NCI-H1694 treated with DMSO at 0.1 percent for 48 hours (cell line): ENCODE measurements around the gene RINL.

Experiments
- DNase-seq: peaks from one replicate; lab custom pipeline; 2025; lab: John Stamatoyannopoulos, UW

The RINL gene

DNA sequence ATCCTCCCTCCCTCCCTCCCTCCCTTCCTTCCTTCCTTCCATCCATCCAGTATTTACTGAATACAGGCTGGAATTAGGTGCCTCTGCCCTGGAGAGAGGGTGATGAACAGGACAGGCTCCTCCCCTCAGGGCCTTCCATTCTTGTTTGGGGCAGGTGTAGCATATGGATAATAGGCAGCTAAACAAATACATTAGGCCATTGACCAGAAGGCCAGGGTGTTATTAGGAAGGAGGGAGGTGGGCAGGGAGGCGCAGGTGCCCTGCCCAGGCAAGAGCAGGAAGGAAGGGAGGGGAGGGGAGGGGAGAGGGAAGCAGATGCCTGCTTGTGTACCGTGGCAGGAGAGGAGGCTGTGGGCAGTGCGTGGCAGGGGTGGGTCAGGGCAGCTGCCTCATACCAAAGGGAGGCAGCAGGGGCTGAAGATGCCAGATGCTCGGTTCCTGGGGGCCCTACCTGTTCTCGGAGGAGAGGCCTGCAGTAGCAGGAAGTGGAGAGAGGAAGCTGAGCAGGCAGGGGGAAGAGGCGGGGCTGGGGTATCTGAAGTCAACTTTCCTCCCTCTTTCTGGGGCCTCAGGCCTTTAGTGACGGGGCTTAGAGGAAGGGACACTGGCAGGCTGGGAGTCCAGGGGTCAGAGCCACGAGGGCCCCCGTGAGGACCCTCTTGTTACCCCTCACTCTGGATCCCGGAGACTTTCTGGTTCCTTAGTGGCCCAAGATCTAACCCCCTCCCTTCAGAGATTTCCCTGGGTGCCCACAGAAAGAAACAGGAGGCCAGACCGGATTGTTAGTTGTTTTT, at the start of gene RINL:
RINL (minus strand) TSS at position 495 of the 794 bp plus-strand sequence. CDS start 1,533 bp downstream, outside the sequence.
- DNase-seq, result no peak

DNA sequence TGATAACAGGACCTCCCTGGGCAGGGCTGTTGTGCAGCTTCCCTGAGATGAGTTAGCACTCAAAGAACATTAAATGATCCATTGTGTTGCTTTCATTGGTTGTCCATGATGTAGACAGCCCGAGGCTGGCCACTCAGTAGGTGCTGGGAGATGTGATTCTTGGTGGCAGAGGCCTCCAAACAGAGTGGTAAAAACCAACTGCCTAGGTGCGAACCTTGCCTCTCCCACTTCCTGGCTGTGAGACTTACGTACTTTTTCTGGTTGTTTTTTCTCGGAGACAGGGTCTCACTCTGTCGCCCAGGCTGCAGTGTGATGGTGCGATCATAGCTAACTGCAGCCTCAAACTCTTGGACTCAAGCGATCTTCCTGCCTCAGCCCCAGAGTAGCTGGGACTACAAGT, 46.3 kb upstream of the RINL start:
- no peak for DNase-seq

- DNase-seq, result no peak
Observed at GRCh38 chr19:38922482-38922881, 44.4 kb upstream of the RINL start.

- no peak for DNase-seq
Observed at GRCh38 chr19:38921420-38922274, 43.6 kb upstream of the RINL start.

DNA sequence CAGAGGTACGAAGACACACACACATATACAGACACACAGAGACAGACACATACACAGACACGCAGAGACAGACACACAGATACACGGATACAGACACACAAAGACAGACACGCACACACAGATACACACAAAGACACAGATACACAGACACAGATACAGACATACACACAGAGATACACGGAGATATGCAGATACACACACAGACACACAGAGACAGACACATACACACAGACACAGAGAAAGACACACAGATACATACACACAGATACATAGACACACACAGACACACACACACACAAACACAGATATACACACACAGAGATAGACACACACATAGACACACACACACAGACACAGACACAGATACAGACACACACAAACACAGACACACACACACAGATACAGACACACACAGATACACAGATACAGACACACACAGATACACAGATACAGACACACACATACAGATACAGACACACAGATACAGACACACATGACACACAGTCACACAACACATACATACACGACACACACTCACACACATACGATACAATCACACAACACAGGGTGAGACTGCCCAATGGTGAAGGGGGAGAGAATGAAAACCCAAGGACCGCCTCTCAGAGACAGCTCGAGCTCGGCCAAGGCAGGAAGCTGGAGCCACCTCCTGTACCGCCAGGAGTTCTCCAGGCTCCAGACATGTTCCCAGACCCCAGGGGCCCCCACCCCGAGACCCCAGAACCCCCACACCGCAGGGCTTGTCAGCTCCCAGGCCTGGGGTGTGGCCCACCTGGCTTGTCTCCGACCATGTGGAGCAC, 42.7 kb upstream of the RINL start:
- DNase-seq, result no peak

- DNase-seq, result no peak
Observed at GRCh38 chr19:38919837-38920601, 41.9 kb upstream of the RINL start.

DNA sequence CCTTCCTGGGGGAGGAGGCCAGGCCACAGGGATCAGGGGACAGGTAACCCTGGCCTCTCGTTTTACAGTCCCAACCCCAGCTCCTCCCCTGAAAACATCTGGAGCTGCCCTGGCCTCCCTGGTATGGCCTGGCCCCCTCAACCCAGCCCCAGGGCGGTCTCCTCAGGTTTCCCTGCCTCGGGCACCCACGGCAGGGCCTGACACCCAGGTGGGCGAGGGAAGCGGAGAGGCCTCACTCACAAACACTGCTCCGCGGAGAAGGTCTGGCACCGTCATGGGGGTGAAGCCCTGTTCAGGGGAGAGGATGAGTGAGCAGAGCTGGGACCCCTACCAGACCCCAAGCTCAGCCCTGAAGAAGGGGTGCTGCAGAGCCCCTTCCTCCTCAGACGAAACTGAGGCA, 40.5 kb upstream of the RINL start:
- DNase-seq, result no peak

- no peak for DNase-seq
Observed at GRCh38 chr19:38917921-38918491, 39.9 kb upstream of the RINL start.

GRCh38 chr19:38917516-38917915, 39.4 kb upstream of the RINL start:
- no peak for DNase-seq

- no peak for DNase-seq
Observed at GRCh38 chr19:38915329-38916321, 37.5 kb upstream of the RINL start.

GRCh38 chr19:38913958-38914357, 35.9 kb upstream of the RINL start:
- DNase-seq, result no peak

GRCh38 chr19:38912600-38913514, 34.8 kb upstream of the RINL start:
- DNase-seq, result no peak

DNA sequence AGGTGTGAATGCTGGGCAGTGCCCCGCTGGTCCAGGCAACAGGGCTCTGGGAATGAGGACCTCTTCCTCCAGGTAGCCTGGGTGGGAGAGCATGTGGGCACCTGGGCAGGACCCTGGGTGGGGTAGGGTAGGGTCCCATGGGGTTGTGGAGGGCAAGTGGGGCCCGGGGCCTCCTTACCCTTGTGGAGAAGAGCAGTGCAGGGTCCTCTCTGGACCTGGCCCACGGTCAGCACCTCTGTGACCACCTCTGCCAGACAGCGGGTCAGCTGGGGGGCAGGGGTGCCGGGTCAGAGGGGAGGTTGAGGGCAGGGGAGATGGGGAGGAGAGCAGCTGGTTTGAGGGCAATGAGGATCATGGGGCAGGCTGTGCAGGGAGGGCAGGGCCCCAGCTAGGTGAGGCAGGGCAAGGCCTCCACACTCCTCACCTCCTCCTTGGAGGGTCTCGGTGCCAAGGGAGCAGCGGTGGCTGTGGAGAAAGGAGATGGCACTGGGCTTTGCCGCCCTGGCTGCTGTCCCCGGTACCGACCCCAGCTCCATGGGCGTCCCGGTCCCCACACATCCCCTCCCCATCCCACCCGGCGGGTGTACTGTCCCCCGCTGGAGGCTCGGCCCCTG, 33.4 kb upstream of the RINL start:
- DNase-seq, result no peak

- no peak for DNase-seq
Observed at GRCh38 chr19:38910488-38910887, 32.4 kb upstream of the RINL start.

DNA sequence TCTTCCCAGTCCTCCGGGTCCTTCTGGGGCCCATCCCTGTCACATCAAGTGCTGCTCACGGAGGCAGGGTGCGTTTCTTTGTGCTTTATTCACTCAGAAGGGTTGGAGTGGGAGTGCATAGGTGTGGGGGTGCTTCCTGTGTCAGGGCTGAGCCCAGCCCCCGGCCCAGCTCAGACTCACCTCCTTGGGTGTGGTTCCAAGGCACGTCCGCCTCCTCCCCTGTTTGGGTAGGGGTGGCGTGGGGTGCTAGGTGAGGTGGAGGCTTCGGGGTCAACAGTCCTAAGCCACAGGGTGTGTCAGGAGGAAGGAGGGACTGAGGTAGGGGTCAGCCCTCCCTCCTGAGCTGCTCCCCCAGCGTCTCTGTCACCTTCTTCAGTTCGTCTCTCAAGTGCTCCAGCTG, 30.8 kb upstream of the RINL start:
- no peak for DNase-seq

DNA sequence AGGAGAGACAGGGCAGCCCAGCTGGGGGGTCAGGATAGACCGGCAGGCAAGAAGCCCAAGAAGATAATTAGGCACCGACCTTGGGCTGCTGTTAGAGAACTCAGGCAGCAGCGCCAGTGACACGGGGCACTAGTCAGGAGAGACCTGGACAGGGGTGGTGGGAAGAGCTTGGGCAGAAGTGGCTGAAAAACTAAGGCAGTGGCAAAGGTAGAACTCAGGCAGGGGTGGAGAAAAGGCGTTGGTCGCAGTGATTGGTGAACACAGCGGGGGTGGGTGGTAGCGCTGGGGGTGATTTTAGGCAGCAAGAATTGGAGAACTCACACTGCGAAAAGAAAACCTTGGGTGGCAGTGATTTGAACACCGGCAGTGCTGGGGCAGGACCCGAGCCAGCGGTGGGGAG, 29.6 kb upstream of the RINL start:
- DNase-seq, result no peak

GRCh38 chr19:38907227-38907626, 29.2 kb upstream of the RINL start:
- no peak for DNase-seq

DNA sequence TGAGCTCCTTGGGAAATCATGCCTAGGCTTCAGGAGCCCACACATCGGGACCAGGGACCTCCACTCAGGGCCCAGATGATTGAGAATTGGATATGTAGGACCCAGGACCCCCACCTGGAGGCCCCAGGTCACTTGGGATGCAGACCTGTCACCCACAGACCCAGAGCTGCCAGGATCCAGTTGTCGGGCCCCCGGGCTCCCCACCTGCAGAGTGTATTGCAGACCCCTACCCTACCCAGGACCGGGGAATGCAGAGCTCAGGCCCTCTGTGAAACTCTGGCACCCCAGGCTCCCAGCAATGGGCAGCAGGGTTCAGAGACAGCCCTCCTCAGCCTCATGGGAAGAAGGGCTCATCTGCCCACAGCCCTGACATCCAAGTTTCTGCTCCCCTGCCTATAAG, 27.5 kb upstream of the RINL start:
- DNase-seq, result no peak
